CD4-positive, alpha-beta T cell (primary cell): ENCODE data around the gene JARID2. TPM values are rescaled to one million over a fixed set of nuclear protein-coding genes. Genes with fewer than 3 reads are reported as not detected.

Source experiments
- ATAC-seq: fragments of 200-7000 bp; cut with Tn5 transposase; one replicate; pipeline ENCODE4 v1.10.0; 2022; ENCODE audit warnings: mild to moderate bottlenecking; ENCODE audit not compliant: poor library complexity
- CTCF ChIA-PET: fragments of 350-600 bp; sonication (Branson Sonifier 250); formaldehyde crosslinking; loops from one replicate; lab custom pipeline; 2021; ENCODE audit warnings: antibody characterized with exemption, inconsistent platforms; lab: Charles Lee
- POLR2A ChIA-PET: fragments of 350-600 bp; sonication (Branson Sonifier 250); formaldehyde crosslinking; loops from one replicate; lab custom pipeline; 2021; ENCODE audit warnings: antibody characterized with exemption, inconsistent platforms; lab: Charles Lee
- DNase-seq, 14 experiments: peaks; one replicate each; pipeline ENCODE4 v3.0.0-alpha.2; 2013 to 2020; ENCODE audit warnings: mixed read lengths in 2 of 14
- H3K27ac ChIP-seq, 2 donors: one replicate each; pipeline versions ENCODE4 v1.5.1 to v1.7.0; 2013; ENCODE audit warnings: low read length in 2 of 2, low read depth in 1 of 2, mild to moderate bottlenecking in 1 of 2
- H3K27me3 ChIP-seq, 2 experiments: 1 replicate in 1 of 2; 2 replicates in 1 of 2; pipeline versions ENCODE4 v1.6.1 to v1.7.0; 2013; ENCODE audit warnings: low read length in 2 of 2, control low read depth in 1 of 2, mild to moderate bottlenecking in 1 of 2, moderate library complexity in 1 of 2; ENCODE audit not compliant: insufficient read depth in 2 of 2, control insufficient read depth in 1 of 2
- H3K36me3 ChIP-seq: one replicate; pipeline ENCODE4 v1.6.1; 2013; ENCODE audit warnings: low read length, control low read depth; ENCODE audit not compliant: insufficient read depth
- H3K4me1 ChIP-seq: one replicate; pipeline ENCODE4 v1.6.1; 2013; ENCODE audit warnings: low read length, control low read depth; ENCODE audit not compliant: insufficient read depth
- H3K4me3 ChIP-seq: one replicate; pipeline ENCODE4 v1.5.1; 2013; ENCODE audit warnings: mild to moderate bottlenecking, low read length, moderate library complexity
- H3K9me3 ChIP-seq, 2 experiments: 1 replicate in 1 of 2; 2 replicates in 1 of 2; pipeline versions ENCODE4 v1.6.1 to v1.7.0; 2013; ENCODE audit warnings: low read length in 2 of 2, mild to moderate bottlenecking in 2 of 2, control low read depth in 1 of 2, moderate library complexity in 1 of 2; ENCODE audit not compliant: control insufficient read depth in 1 of 2, insufficient read depth in 1 of 2
- H3K27ac Mint-ChIP-seq: one replicate; pipeline ENCODE4 v1.8.0; 2020; ENCODE audit warnings: mixed read lengths
- H3K27me3 Mint-ChIP-seq: one replicate; pipeline ENCODE4 v1.8.0; 2021; ENCODE audit warnings: mixed read lengths
- H3K36me3 Mint-ChIP-seq: one replicate; pipeline ENCODE4 v1.8.0; 2021; ENCODE audit warnings: low read depth, mixed read lengths
- H3K4me1 Mint-ChIP-seq: one replicate; pipeline ENCODE4 v1.8.0; 2021; ENCODE audit warnings: low read depth, mixed read lengths
- H3K4me3 Mint-ChIP-seq: one replicate; pipeline ENCODE4 v1.8.0; 2020; ENCODE audit warnings: mild to moderate bottlenecking, mixed read lengths
- H3K9me3 Mint-ChIP-seq: one replicate; pipeline ENCODE4 v1.8.0; 2020; ENCODE audit warnings: mixed read lengths
- intact Hi-C, 2 experiments: fragments of 100-400 bp; cut with DNase I in 1 of 2; cut with micrococcal nuclease in 1 of 2; formaldehyde crosslinking; loops; one replicate each; pipeline versions ENCODE4 v1.15.1 to v1.9.0; 2023 to 2025; cut with DNase I, micrococcal nuclease
- total RNA-seq, 174 experiments: library from RNA in 2 of 174; stranded (reverse) in 2 of 174; gene quantifications; one replicate each; pipeline ENCODE4 v1.2.3 and lab custom pipeline; 2021 to 2026
- TF ChIP-seq, protein P1 (sequence below): fragments of 200-600 bp; IDR thresholded peaks from one replicate; pipeline ENCODE4 v1.8.0; 2022; ENCODE audit warnings: antibody characterized with exemption, mild to moderate bottlenecking

Gene JARID2
- total RNA-seq, 2 experiments from 2014 or later: 32.0 to 33.0 TPM

DNA sequence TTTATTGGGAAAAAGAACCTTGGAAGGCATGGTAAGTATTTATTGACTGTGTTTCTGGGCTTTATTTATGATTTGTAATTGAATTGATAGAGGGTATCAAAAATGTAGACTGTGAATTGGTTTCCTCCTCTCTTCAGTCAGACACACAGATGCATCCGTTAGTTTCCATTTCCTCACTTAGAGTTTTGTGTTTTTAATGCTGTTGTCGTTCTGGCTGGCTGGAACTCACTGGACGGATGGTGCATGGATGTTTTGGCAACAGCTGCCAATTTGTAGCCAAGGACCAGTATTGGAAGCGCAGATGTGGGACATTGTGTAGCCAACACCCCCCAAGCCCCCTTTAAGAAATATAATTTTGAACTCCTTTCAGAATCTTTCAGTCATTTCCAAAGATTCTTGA is 134.5 kb downstream of the JARID2 start:
- ChIA-PET POLR2A (interaction anchor here (0.5 to 1.8 kb wide), 2 partner anchors 19 to 31 kb away, joined by 3 to 4 read pairs; no protein-coding TSS in a partner anchor), CTCF (no interaction called here)
- H3K4me3 ChIP-seq: no peak overlapping the region
- DNase-seq (no peak), ATAC-seq (no peak)
- H3K27me3 ChIP-seq: no peaks in the 10 kb centered on the region
- H3K36me3 ChIP-seq: peaks cover 5% of the 10 kb centered on the region
- peaks cover 19% of the 10 kb centered on the region for H3K4me1 ChIP-seq
- Mint-ChIP-seq H3K4me1 (peaks cover 75% of the 10 kb centered on the region), H3K27me3 (no peaks in the 10 kb centered on the region), H3K27ac (peak overlapping the region; percentile 64), H3K4me3 (no peak overlapping the region), H3K36me3 (peaks cover 26% of the 10 kb centered on the region), H3K9me3 (no peaks in the 10 kb centered on the region)
- no peak overlapping the region for H3K27ac ChIP-seq
- no peaks in the 10 kb centered on the region for H3K9me3 ChIP-seq
- TF ChIP-seq, protein P1, sequence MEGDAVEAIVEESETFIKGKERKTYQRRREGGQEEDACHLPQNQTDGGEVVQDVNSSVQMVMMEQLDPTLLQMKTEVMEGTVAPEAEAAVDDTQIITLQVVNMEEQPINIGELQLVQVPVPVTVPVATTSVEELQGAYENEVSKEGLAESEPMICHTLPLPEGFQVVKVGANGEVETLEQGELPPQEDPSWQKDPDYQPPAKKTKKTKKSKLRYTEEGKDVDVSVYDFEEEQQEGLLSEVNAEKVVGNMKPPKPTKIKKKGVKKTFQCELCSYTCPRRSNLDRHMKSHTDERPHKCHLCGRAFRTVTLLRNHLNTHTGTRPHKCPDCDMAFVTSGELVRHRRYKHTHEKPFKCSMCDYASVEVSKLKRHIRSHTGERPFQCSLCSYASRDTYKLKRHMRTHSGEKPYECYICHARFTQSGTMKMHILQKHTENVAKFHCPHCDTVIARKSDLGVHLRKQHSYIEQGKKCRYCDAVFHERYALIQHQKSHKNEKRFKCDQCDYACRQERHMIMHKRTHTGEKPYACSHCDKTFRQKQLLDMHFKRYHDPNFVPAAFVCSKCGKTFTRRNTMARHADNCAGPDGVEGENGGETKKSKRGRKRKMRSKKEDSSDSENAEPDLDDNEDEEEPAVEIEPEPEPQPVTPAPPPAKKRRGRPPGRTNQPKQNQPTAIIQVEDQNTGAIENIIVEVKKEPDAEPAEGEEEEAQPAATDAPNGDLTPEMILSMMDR: no peak
- intact Hi-C loops: no loop called here

DNA sequence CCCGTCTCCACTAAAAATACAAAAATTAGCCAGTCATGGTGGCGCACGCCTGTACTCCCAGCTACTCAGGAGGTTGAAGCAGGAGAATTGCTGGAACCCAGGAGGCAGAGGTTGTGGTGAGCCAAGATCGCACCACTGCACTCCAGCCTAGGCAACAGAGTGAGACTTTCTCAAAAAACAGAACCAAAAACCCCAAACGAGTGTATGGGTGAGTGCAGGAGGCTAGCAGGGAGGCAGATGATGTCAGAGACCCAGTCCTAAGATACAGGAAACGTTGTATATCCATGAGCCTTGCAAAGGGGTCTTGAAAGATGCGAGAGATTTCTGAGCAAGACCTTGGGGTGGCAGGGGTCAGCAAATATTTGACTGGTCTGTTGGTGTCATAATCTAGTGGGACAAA is 136.2 kb downstream of the JARID2 start:
- H3K4me3 Mint-ChIP-seq: no peak overlapping the region
- TF ChIP-seq, protein P1: no peak
- POLR2A ChIA-PET: no interaction called here
- H3K27me3 Mint-ChIP-seq: no peaks in the 10 kb centered on the region
- Histone ChIP-seq H3K27ac (no peak overlapping the region), H3K4me1 (peaks cover 31% of the 10 kb centered on the region), H3K4me3 (no peak overlapping the region), H3K9me3 (no peaks in the 10 kb centered on the region), H3K36me3 (no peaks in the 10 kb centered on the region), H3K27me3 (no peaks in the 10 kb centered on the region)
- H3K36me3 Mint-ChIP-seq: peaks cover 10% of the 10 kb centered on the region
- CTCF ChIA-PET: no interaction called here
- peaks cover 86% of the 10 kb centered on the region for H3K4me1 Mint-ChIP-seq
- intact Hi-C loops: no loop called here
- H3K9me3 Mint-ChIP-seq: no peaks in the 10 kb centered on the region
- ATAC-seq (no peak), DNase-seq (no peak)
- H3K27ac Mint-ChIP-seq: peak overlapping the region; percentile 18

DNA sequence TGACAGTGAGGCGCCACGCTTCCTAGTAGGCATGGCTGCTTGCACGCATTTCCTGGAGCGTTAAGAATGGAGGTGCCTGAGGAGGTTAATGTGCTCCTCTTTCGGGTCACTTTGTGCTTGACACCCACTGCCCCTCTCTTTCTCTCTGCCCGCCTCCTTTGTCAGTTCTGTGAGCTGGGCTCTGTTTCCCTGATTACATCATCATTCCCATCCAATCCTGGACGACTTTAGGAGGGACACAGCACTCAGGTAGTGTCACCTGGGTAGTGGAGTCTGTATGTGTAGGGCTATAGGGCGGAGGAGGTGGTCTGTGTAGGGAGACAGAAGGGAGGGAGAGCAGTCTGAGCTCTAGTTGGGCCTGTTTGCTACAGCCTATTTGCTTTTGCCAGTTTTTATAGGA is 136.8 kb downstream of the JARID2 start:
- DNase-seq (no peak), ATAC-seq (no peak)
- Mint-ChIP-seq H3K27me3 (no peaks in the 10 kb centered on the region), H3K4me3 (no peak overlapping the region), H3K27ac (no peak overlapping the region), H3K9me3 (no peaks in the 10 kb centered on the region), H3K36me3 (peaks cover 8% of the 10 kb centered on the region), H3K4me1 (peaks cover 87% of the 10 kb centered on the region)
- Histone ChIP-seq H3K27me3 (no peaks in the 10 kb centered on the region), H3K9me3 (no peaks in the 10 kb centered on the region), H3K4me1 (peaks cover 34% of the 10 kb centered on the region), H3K4me3 (no peak overlapping the region), H3K36me3 (no peaks in the 10 kb centered on the region), H3K27ac (no peak overlapping the region)
- intact Hi-C loops: no loop called here
- POLR2A ChIA-PET: no interaction called here
- TF ChIP-seq, protein P1: no peak
- CTCF ChIA-PET: no interaction called here
